ENCODE results near the gene CCNC.

DNA sequence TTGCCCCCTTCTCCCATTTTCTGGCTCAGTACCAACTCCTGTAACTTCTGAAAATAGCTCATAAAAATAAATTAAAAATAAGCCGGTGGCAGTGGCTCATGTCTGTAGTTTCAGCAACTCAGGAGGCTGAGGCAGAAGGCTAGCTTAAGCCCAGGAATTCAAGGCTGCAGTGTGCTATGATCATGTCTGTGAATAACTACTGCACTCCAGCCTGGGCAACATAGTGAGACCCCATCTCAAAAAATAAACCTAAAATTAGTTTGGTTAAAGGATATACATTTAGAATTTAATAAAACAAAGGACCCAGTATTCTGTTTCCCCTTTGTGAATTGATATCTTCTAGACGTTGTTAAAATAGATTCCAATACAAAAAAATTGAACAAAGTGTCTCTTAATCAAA lies 48.7 kb upstream of the CCNC start:
- TF ChIP-seq, protein P1, sequence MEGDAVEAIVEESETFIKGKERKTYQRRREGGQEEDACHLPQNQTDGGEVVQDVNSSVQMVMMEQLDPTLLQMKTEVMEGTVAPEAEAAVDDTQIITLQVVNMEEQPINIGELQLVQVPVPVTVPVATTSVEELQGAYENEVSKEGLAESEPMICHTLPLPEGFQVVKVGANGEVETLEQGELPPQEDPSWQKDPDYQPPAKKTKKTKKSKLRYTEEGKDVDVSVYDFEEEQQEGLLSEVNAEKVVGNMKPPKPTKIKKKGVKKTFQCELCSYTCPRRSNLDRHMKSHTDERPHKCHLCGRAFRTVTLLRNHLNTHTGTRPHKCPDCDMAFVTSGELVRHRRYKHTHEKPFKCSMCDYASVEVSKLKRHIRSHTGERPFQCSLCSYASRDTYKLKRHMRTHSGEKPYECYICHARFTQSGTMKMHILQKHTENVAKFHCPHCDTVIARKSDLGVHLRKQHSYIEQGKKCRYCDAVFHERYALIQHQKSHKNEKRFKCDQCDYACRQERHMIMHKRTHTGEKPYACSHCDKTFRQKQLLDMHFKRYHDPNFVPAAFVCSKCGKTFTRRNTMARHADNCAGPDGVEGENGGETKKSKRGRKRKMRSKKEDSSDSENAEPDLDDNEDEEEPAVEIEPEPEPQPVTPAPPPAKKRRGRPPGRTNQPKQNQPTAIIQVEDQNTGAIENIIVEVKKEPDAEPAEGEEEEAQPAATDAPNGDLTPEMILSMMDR (IDR thresholded peaks at IDR 0.05) = no peak
- TF ChIP-seq POLR2A (IDR thresholded peaks at IDR 0.05; ENCODE audit: low read depth) (no peak), EP300 (IDR thresholded peaks at IDR 0.05) (no peak), POLR2AphosphoS5 (IDR thresholded peaks at IDR 0.05) (no peak)

All from esophagus muscularis mucosa (tissue), 4 donors.